Caco-2 (cell line): Measurements from ENCODE around the gene MBD3. TPM values are rescaled to one million over a fixed set of nuclear protein-coding genes. Genes with fewer than 3 reads are reported as not detected.

Experiments used
- BruUV-seq: library from RNA; stranded (reverse); fragments of 400-500 nt; replicated peaks from 2 replicates; lab custom pipeline; 2021; lab: Mats Ljungman, UMichigan
- CTCF ChIA-PET: fragments of 300-600 bp; sonication (Branson Sonifier 250); formaldehyde crosslinking; loops from one replicate; lab custom pipeline; 2022; ENCODE audit warnings: antibody characterized with exemption; lab: Charles Lee
- POLR2A ChIA-PET: fragments of 300-600 bp; sonication (Branson Sonifier 250); formaldehyde crosslinking; loops from one replicate; lab custom pipeline; 2022; ENCODE audit warnings: antibody characterized with exemption; lab: Charles Lee
- DNase-seq, 2 experiments: peaks; one replicate each; pipeline versions ENCODE4 v3.0.0 to v3.0.0-alpha.2; 2020 to 2022
- H3K27me3 ChIP-seq: replicated peaks from 2 replicates; pipeline ENCODE4 v1.6.0; 2011; ENCODE audit warnings: low read length; ENCODE audit not compliant: control insufficient read depth, insufficient read depth
- H3K36me3 ChIP-seq: 2 replicates; pipeline ENCODE4 v1.5.1; 2011; ENCODE audit warnings: low read length; ENCODE audit not compliant: control insufficient read depth, insufficient read depth
- H3K4me1 ChIP-seq: fragments of 250-450 bp; sonication (Bioruptor Pico); 2 replicates; pipeline ENCODE4 v1.5.1; 2020; ENCODE audit warnings: mild to moderate bottlenecking
- H3K4me3 ChIP-seq: 2 replicates; pipeline ENCODE4 v1.5.1; 2011; ENCODE audit warnings: low read depth, mild to moderate bottlenecking, control low read depth, low read length
- H3K9me3 ChIP-seq: fragments of 250-450 bp; sonication (Bioruptor Pico); 2 replicates; pipeline ENCODE4 v1.5.1; 2020; ENCODE audit warnings: mild to moderate bottlenecking, moderate library complexity
- H3K27ac Mint-ChIP-seq: one replicate; pipeline ENCODE4 v1.8.0; 2022; ENCODE audit warnings: mixed read lengths; ENCODE audit not compliant: unreplicated experiment
- H3K27me3 Mint-ChIP-seq: one replicate; pipeline ENCODE4 v1.8.0; 2022; ENCODE audit warnings: mixed read lengths; ENCODE audit not compliant: insufficient read depth, unreplicated experiment
- H3K36me3 Mint-ChIP-seq: one replicate; pipeline ENCODE4 v1.8.0; 2022; ENCODE audit warnings: mild to moderate bottlenecking, mixed read lengths; ENCODE audit not compliant: insufficient read depth, unreplicated experiment
- H3K4me1 Mint-ChIP-seq: one replicate; pipeline ENCODE4 v1.8.0; 2022; ENCODE audit warnings: low read depth, mixed read lengths; ENCODE audit not compliant: unreplicated experiment
- H3K4me3 Mint-ChIP-seq: one replicate; pipeline ENCODE4 v1.8.0; 2022; ENCODE audit warnings: mild to moderate bottlenecking, moderate library complexity, mixed read lengths; ENCODE audit not compliant: unreplicated experiment
- H3K9me3 Mint-ChIP-seq: one replicate; pipeline ENCODE4 v1.8.0; 2022; ENCODE audit warnings: mixed read lengths; ENCODE audit not compliant: unreplicated experiment
- CTCF ChIP-seq, 2 experiments: fragments of 200-600 bp in 1 of 2; IDR thresholded peaks; 1 replicate in 1 of 2; 2 replicates in 1 of 2; pipeline versions ENCODE4 v1.5.1 to v1.8.0; 2011 to 2022; ENCODE audit warnings: antibody characterized with exemption in 1 of 2, control low read depth in 1 of 2, inconsistent platforms in 1 of 2, low read depth in 1 of 2, low read length in 1 of 2, mild to moderate bottlenecking in 1 of 2, moderate library complexity in 1 of 2; ENCODE audit not compliant: insufficient read depth in 1 of 2, severe bottlenecking in 1 of 2, unreplicated experiment in 1 of 2
- intact Hi-C: fragments of 100-400 bp; cut with micrococcal nuclease; formaldehyde crosslinking; loops from one replicate; pipeline ENCODE4 v1.10.0; 2022; ENCODE audit not compliant: unreplicated experiment
- total RNA-seq: library from RNA; stranded (reverse); gene quantifications from 2 replicates; pipeline ENCODE4 v1.2.3, GENCODE V29; 2022

Gene MBD3
- total RNA-seq, 1 experiment from 2014 or later, result 89.3 TPM

DNA sequence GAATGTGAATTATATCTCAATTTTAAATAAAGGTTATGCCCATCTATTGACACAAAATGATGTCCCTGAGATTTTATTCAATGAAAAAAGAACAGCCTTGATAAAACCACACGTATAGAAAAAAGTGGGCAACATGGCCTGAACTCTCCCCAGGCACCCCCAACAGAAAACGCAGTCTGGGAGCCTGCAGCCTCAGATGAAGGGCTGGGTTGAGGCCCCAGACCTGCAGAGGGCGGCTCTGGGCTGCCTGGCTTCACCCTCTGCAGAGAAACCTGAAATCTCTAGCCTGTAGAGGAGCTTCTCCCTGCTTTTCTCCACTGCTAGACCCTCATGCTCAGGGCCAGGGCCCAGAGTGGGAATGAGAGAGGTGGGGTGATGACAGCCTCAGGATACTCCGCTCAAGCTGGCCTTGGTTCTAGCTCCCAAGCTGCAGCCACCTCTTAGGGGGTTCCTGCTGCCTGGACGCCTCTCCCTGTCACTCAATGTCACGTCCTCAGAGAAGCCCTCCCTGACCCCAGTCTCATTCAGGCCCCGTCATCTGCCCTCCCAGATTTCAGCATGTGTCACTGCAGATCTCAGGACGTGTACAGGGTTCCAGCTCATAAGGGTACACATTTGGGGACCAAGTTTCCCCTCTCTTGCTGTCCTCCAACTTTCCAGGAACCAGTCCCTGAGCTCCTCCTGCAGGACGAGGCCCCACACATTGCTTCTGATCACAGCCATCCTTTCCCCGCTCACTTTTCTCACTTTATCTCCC lies 1.8 kb downstream of the MBD3 start:
- ChIA-PET POLR2A (interaction anchor here (0.5 to 0.7 kb wide), 2 partner anchors 14 to 45 kb away, joined by 4 to 8 read pairs; partner anchors contain the start of gene UQCR11), CTCF (interaction anchor here (0.9 to 1.7 kb wide), 3 partner anchors 24 to 119 kb away, joined by 3 to 14 read pairs (median 3); no protein-coding TSS in a partner anchor)
- H3K27ac Mint-ChIP-seq, result peak overlapping the region; percentile 93
- H3K9me3 Mint-ChIP-seq, result no peaks in the 10 kb centered on the region
- H3K4me1 ChIP-seq, result peaks cover 9% of the 10 kb centered on the region
- no peaks in the 10 kb centered on the region for H3K27me3 ChIP-seq
- peak in 1 of 2 experiments; percentile 51 for TF ChIP-seq CTCF (IDR thresholded peaks at IDR 0.05; ENCODE audit: insufficient read depth in 1 of 2, low read depth in 1 of 2, low read length in 1 of 2, severe bottlenecking in 1 of 2, unreplicated experiment in 1 of 2)
- no peaks in the 10 kb centered on the region for H3K9me3 ChIP-seq
- peaks cover 6% of the 10 kb centered on the region for H3K4me1 Mint-ChIP-seq
- no peaks in the 10 kb centered on the region; the same call in 1 of the 2 replicates for H3K36me3 ChIP-seq
- peaks cover 47% of the 10 kb centered on the region for H3K36me3 Mint-ChIP-seq
- no TSS peak for BruUV-seq
- H3K27me3 Mint-ChIP-seq, result no peaks in the 10 kb centered on the region
- peak overlapping the region; percentile 93 for H3K4me3 Mint-ChIP-seq
- peak in 1 of 2 experiments; percentile 50 for DNase-seq
- intact Hi-C loops, result loop anchor here (2.0 kb wide), 1 partner anchor 44 kb away; no protein-coding TSS in a partner anchor
- peak overlapping the region; percentile 98 for H3K4me3 ChIP-seq

DNA sequence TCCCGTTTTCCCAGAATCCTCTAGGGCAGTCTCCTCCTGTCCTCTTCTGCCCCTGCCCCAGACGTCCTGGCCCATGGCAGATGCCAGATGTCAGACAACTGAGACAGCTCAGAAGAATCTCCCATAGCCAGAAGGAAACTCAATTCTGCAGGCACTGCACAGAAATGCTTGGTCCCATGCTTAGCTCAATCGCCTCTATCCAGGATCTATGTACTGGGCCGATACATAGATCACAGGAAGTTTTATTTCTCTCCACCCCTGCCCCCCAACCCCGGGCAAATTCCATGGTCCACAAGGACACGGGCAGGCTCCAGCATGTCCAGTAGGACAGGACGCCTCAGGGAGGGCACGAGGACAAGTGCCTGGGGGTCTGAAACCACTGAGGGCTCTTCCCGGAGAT lies 4.8 kb downstream of the MBD3 start:
- no TSS peak for BruUV-seq
- H3K27ac Mint-ChIP-seq, result no peak overlapping the region
- POLR2A ChIA-PET, result no interaction called here

DNA sequence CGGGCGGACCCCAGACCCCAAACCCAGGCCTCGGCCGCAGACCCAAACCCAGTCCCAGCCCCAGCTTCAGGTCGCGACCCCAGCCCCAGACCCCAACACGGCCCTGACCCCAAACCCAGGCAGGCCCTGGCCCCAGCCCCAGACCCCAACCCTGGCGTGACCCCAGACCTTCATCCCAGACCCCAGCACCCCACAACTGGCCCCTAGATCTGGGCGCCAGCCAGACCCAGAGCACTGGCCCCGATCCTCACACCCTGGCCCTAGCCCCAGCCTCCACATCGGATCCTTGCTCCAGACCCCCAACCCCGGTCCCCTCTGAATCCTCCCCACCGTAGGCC lies 7.5 kb downstream of the MBD3 start:
- Histone ChIP-seq H3K9me3 (no peaks in the 10 kb centered on the region), H3K4me3 (no peak overlapping the region), H3K36me3 (no peaks in the 10 kb centered on the region), H3K27me3 (no peaks in the 10 kb centered on the region), H3K4me1 (peaks cover under 1% of the 10 kb centered on the region; the same call in 1 of the 2 replicates)
- no peak overlapping the region for H3K4me3 Mint-ChIP-seq
- H3K27ac Mint-ChIP-seq, result no peak overlapping the region
- no peaks in the 10 kb centered on the region for H3K4me1 Mint-ChIP-seq
- DNase-seq, result no peak
- no peak for TF ChIP-seq CTCF (IDR thresholded peaks at IDR 0.05; ENCODE audit: insufficient read depth in 1 of 2, low read depth in 1 of 2, low read length in 1 of 2, severe bottlenecking in 1 of 2, unreplicated experiment in 1 of 2)
- H3K9me3 Mint-ChIP-seq, result no peaks in the 10 kb centered on the region
- intact Hi-C loops, result no loop called here
- no peaks in the 10 kb centered on the region for H3K27me3 Mint-ChIP-seq
- POLR2A ChIA-PET, result no interaction called here
- peaks cover 62% of the 10 kb centered on the region for H3K36me3 Mint-ChIP-seq
- BruUV-seq, result no TSS peak
- CTCF ChIA-PET, result no interaction called here

More for the DNA sequence above, 4.8 kb downstream of the MBD3 start:
- H3K9me3 Mint-ChIP-seq, result no peaks in the 10 kb centered on the region
- CTCF ChIA-PET, result interaction anchor here (0.5 kb wide), 1 partner anchor 24 kb away, joined by 4 read pairs; no protein-coding TSS in a partner anchor
- Histone ChIP-seq H3K27me3 (no peaks in the 10 kb centered on the region), H3K36me3 (no peaks in the 10 kb centered on the region; the same call in 1 of the 2 replicates), H3K4me3 (no peak overlapping the region), H3K4me1 (peaks cover 9% of the 10 kb centered on the region), H3K9me3 (no peaks in the 10 kb centered on the region)
- no peak for TF ChIP-seq CTCF (IDR thresholded peaks at IDR 0.05; ENCODE audit: insufficient read depth in 1 of 2, low read depth in 1 of 2, low read length in 1 of 2, severe bottlenecking in 1 of 2, unreplicated experiment in 1 of 2)
- no peaks in the 10 kb centered on the region for H3K27me3 Mint-ChIP-seq
- peaks cover 6% of the 10 kb centered on the region for H3K4me1 Mint-ChIP-seq
- intact Hi-C loops, result no loop called here
- H3K36me3 Mint-ChIP-seq, result peaks cover 57% of the 10 kb centered on the region
- no peak overlapping the region for H3K4me3 Mint-ChIP-seq
- DNase-seq, result no peak
